Endothelial cell of umbilical vein (primary cell): ENCODE results near the gene PIP4K2C. TPM values are rescaled to one million over a fixed set of nuclear protein-coding genes. Genes with fewer than 3 reads are reported as not detected.

ENCODE experiments used
- BruUV-seq: library from RNA; stranded (reverse); fragments of 400-500 nt; replicated peaks from 2 replicates; lab custom pipeline; 2021; lab: Mats Ljungman, UMichigan
- CTCF ChIA-PET: fragments of 300-600, 350-600 bp; sonication (Branson Sonifier 250); formaldehyde crosslinking; loops from one replicate; lab custom pipeline; 2021; ENCODE audit warnings: antibody characterized with exemption, inconsistent platforms; lab: Charles Lee
- POLR2A ChIA-PET: fragments of 300-600, 350-600 bp; sonication (Branson Sonifier 250); formaldehyde crosslinking; loops from one replicate; lab custom pipeline; 2021; ENCODE audit warnings: antibody characterized with exemption, inconsistent platforms; lab: Charles Lee
- DNase-seq: peaks from one replicate; pipeline ENCODE4 v3.0.0-alpha.2; 2011; ENCODE audit warnings: low read depth, low spot score
- FAIRE-seq: peaks from 2 replicates; lab custom pipeline; 2011; peaks lifted over from hg19 to GRCh38; lab: Jason Lieb, UNC
- H2AFZ ChIP-seq: 2 replicates; pipeline ENCODE4 v1.6.0; 2012; ENCODE audit warnings: low read depth, low read length, control low read depth, inconsistent platforms
- H3K27ac ChIP-seq: 2 replicates; pipeline ENCODE4 v1.5.1; 2011; ENCODE audit warnings: low read depth, mild to moderate bottlenecking, control low read depth, low read length, moderate library complexity; ENCODE audit not compliant: insufficient read depth
- H3K27me3 ChIP-seq, 2 experiments: 2 replicates each; pipeline versions ENCODE4 v1.6.0 to v1.6.1; 2011; ENCODE audit warnings: low read length in 2 of 2, mixed read lengths in 1 of 2; ENCODE audit not compliant: control insufficient read depth in 2 of 2, insufficient read depth in 2 of 2
- H3K36me3 ChIP-seq, 2 experiments: 2 replicates in 1 of 2; 3 replicates in 1 of 2; pipeline ENCODE4 v1.5.1; 2011; ENCODE audit warnings: low read length in 2 of 2, mild to moderate bottlenecking in 1 of 2, moderate library complexity in 1 of 2; ENCODE audit not compliant: control insufficient read depth in 2 of 2, insufficient read depth in 2 of 2; ENCODE audit errors: extremely low read depth in 1 of 2
- H3K4me1 ChIP-seq: 3 replicates; pipeline ENCODE4 v1.5.1; 2011; ENCODE audit warnings: mild to moderate bottlenecking, low read length; ENCODE audit not compliant: control insufficient read depth, insufficient read depth; ENCODE audit errors: extremely low read depth
- H3K4me2 ChIP-seq: 2 replicates; pipeline ENCODE4 v1.6.1; 2011; ENCODE audit warnings: low read length, control low read depth, mixed read lengths; ENCODE audit not compliant: insufficient read depth
- H3K4me3 ChIP-seq, 3 experiments: fragments of 200-600 bp in 1 of 3; sonication (generic), shearing (Covaris generic) in 1 of 3; replicated peaks in 1 of 3; 2 replicates each; pipeline ENCODE4 v1.5.1; 2011 to 2016; ENCODE audit warnings: control low read depth in 3 of 3, low read length in 3 of 3, mild to moderate bottlenecking in 2 of 3, inconsistent platforms in 1 of 3, low read depth in 1 of 3, moderate library complexity in 1 of 3; ENCODE audit not compliant: insufficient read depth in 1 of 3
- H3K79me2 ChIP-seq: 2 replicates; pipeline ENCODE4 v1.6.0; 2012; ENCODE audit warnings: low read length, inconsistent platforms; ENCODE audit not compliant: control insufficient read depth, insufficient read depth
- H3K9ac ChIP-seq: replicated peaks from 2 replicates; pipeline ENCODE3; 2011; ENCODE audit warnings: low read length, control low read depth; ENCODE audit not compliant: insufficient read depth; ENCODE audit errors: extremely low read depth
- H3K9me1 ChIP-seq: replicated peaks from 3 replicates; pipeline ENCODE4 v1.6.0; 2011; ENCODE audit warnings: mild to moderate bottlenecking, low read length; ENCODE audit not compliant: control insufficient read depth, insufficient read depth; ENCODE audit errors: extremely low read depth
- H3K9me3 ChIP-seq: replicated peaks from 2 replicates; pipeline ENCODE4 v1.5.1; 2012; ENCODE audit warnings: low read length, inconsistent platforms; ENCODE audit not compliant: control insufficient read depth, insufficient read depth
- H4K20me1 ChIP-seq: replicated peaks from 2 replicates; pipeline ENCODE3; 2011; ENCODE audit warnings: mild to moderate bottlenecking, low read length; ENCODE audit not compliant: control insufficient read depth, insufficient read depth; ENCODE audit errors: extremely low read depth
- CTCF ChIP-seq, 2 donors: IDR thresholded peaks; 1 replicate in 1 of 2; 2 replicates in 1 of 2; pipeline ENCODE4 v1.5.1; 2011; ENCODE audit warnings: low read length in 2 of 2, mild to moderate bottlenecking in 2 of 2, moderate library complexity in 2 of 2, control low read depth in 1 of 2, inconsistent platforms in 1 of 2, low read depth in 1 of 2; ENCODE audit not compliant: insufficient read depth in 1 of 2; ENCODE audit errors: extremely low read depth in 1 of 2
- EZH2 ChIP-seq: IDR thresholded peaks from 2 replicates; pipeline ENCODE4 v1.6.1; 2012; ENCODE audit warnings: borderline replicate concordance, low read depth, mild to moderate bottlenecking, moderate library complexity, low read length, inconsistent platforms; ENCODE audit not compliant: severe bottlenecking
- FOS ChIP-seq: IDR thresholded peaks from 2 replicates; pipeline ENCODE4 v1.6.1; 2011; ENCODE audit warnings: mild to moderate bottlenecking, low read length, moderate library complexity, borderline replicate concordance; ENCODE audit not compliant: insufficient read depth
- GATA2 ChIP-seq: IDR thresholded peaks from 2 replicates; pipeline ENCODE4 v1.7.0; 2011; ENCODE audit warnings: low read depth, mild to moderate bottlenecking, moderate library complexity, mixed read lengths, low read length; ENCODE audit not compliant: insufficient read length, insufficient read depth
- JUN ChIP-seq: IDR thresholded peaks from 2 replicates; pipeline ENCODE4 v1.6.1; 2011; ENCODE audit warnings: borderline replicate concordance, low read depth; ENCODE audit not compliant: insufficient read length, insufficient read depth
- MAX ChIP-seq: IDR thresholded peaks from 2 replicates; pipeline ENCODE4 v1.6.1; 2011; ENCODE audit not compliant: insufficient read depth, insufficient read length
- MYC ChIP-seq: IDR thresholded peaks from one replicate; pipeline ENCODE4 v1.6.1; 2011; ENCODE audit warnings: mild to moderate bottlenecking, low read depth, low read length
- POLR2A ChIP-seq: IDR thresholded peaks from 2 replicates; pipeline ENCODE4 v1.6.1; 2012; ENCODE audit warnings: low read depth, mild to moderate bottlenecking, control low read depth, low read length
- POLR2AphosphoS5 ChIP-seq: IDR thresholded peaks from 2 replicates; pipeline ENCODE4 v1.6.1; 2012; ENCODE audit warnings: low read depth, mild to moderate bottlenecking, control low read depth, low read length, moderate library complexity; ENCODE audit not compliant: insufficient read depth
- dilution Hi-C: fragments of 300-500 bp; cut with MboI; formaldehyde crosslinking; loops from one replicate; pipeline ENCODE4 v1.15.0; 2019; ENCODE audit warnings: low sequenced_read_pairs; ENCODE audit not compliant: extremely low pct_ligation_motif_present
- intact Hi-C: fragments of 100-400 bp; cut with micrococcal nuclease; formaldehyde crosslinking; loops from one replicate; pipeline ENCODE4 v1.10.0; 2022
- polyA plus RNA-seq, 4 experiments: library from polyadenylated mRNA; depleted of rRNA in 3 of 4; stranded (reverse) in 3 of 4; unstranded in 1 of 4; fragments of >200 nt; gene quantifications; 2 replicates each; pipeline versions ENCODE4 v1.2.1 to v1.2.3, GENCODE V29; 2011 to 2012; ENCODE audit warnings: missing spikeins in 1 of 4
- total RNA-seq: library from RNA; stranded (reverse); gene quantifications from 2 replicates; pipeline ENCODE4 v1.2.3, GENCODE V29; 2021

PIP4K2C gene
- total and polyA plus RNA-seq, 2 donors (not counting 3 experiments of a cell fraction or from before 2014, with no cell fraction given): 10.5 to 11.5 TPM

DNA sequence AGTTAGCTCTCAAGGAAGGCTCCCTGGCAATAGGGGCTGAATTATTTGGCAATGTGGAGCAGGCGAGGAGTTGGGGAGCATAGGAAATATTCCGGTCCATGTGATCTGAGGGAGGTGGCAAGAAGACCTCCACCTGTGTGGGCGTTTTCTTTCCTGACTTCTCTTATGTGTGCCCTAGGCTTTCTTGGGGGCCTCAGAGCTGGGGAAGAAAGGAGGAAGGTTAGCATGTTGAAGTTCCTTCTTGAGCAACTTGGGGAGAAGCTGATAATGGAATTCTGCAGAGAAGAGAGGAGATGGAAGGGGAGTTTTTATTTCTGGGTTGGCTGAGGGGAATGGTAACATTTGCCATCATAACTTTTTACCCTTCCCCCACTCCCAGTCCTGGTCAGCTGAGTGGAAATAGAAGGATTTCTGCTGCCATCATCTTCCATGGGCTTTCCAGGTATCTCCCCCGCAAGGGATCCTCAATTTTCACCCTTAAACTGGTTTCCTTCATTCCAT lies 14.9 kb downstream of the PIP4K2C start:
- H3K36me3 ChIP-seq: peaks cover 0 to 1% of the 10 kb centered on the region in 2 experiments
- POLR2A ChIA-PET: no interaction called here

More for the DNA sequence above, 14.9 kb downstream of the PIP4K2C start:
- no peak overlapping the region for H2AFZ ChIP-seq
- peaks cover 7% of the 10 kb centered on the region for H3K4me1 ChIP-seq
- no peaks in the 10 kb centered on the region for H4K20me1 ChIP-seq
- H3K4me3 ChIP-seq: no peak overlapping the region
- intact Hi-C loops (no loop called here), dilution Hi-C loops (no loop called here)
- FAIRE-seq (no peak), DNase-seq (no peak)
- H3K27me3 ChIP-seq: peaks cover 0 to 6% of the 10 kb centered on the region in 2 experiments
- H3K9me3 ChIP-seq: no peaks in the 10 kb centered on the region
- no peaks in the 10 kb centered on the region for H3K79me2 ChIP-seq
- no peak overlapping the region for H3K4me2 ChIP-seq
- H3K27ac ChIP-seq: no peak overlapping the region
- CTCF ChIA-PET: interaction anchor here (2.3 to 6.8 kb wide), 2 partner anchors 15 to 23 kb away, joined by 8 to 44 read pairs; no protein-coding TSS in a partner anchor
- no peaks in the 10 kb centered on the region for H3K9me1 ChIP-seq
- H3K9ac ChIP-seq: no peak overlapping the region
- no TSS peak for BruUV-seq
- TF ChIP-seq CTCF (IDR thresholded peaks at IDR 0.05; ENCODE audit: extremely low read depth in 1 of 2, insufficient read depth in 1 of 2, low read depth in 1 of 2, low read length in 2 of 2) (no peak), EZH2 (no peak), POLR2AphosphoS5 (no peak), FOS (no peak), GATA2 (no peak), JUN (no peak), MAX (no peak), MYC (no peak), POLR2A (no peak)
